HG03442 (cell line): Measurements from ENCODE around the gene FGF19.

ENCODE experiments used
- ATAC-seq: cut with Tn5 transposase; IDR thresholded peaks from one replicate; pipeline ENCODE4 v1.9.1; 2021; ENCODE audit warnings: mild to moderate bottlenecking, moderate library complexity; ENCODE audit not compliant: unreplicated experiment

The FGF19 gene

GRCh38 chr11:69657456-69657910 is 46.3 kb downstream of the FGF19 start:
- ATAC-seq, result no peak

DNA sequence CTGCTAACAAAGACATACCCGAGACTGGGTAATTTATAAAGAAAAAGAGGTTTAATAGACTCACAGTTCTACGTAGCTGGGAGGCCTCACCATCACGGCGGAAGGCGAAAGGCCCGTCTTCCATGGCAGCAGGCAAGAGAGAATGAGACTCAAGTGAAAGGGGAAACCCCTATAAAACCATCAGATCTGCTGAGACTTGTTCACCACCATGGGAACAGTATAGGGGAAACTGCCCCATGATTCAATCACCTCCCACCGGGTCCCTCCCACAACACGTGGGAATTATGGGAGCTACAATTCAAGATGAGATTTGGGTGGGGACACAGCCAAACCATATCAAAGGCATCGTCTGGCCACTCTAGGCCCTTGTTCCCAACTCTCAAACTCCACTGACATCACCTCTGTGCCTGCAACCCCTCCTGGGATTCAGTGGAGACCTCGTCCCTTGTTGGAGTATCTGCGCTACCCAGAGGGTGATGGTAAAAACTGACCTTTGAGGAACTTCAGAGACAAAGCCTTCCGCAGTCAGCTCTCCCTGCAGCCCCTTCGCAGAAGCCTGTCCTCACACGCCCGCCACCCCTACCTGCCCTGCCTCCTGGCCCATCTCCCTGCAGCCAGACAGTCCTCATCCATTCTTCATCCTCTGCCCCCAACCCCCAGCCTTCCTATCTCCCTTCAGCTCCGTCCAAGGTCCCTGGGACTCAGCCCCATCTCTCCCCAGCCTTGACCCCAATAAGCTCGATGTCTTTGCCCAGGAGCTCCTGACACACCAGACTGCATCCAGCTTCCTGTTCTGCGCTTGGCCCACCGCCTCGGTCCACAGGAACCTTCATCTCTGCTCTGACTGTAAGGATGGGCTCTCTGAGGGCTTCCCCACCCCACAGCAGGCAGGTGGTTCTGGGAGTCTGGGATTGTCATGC is 47.0 kb downstream of the FGF19 start:
- ATAC-seq, result no peak

DNA sequence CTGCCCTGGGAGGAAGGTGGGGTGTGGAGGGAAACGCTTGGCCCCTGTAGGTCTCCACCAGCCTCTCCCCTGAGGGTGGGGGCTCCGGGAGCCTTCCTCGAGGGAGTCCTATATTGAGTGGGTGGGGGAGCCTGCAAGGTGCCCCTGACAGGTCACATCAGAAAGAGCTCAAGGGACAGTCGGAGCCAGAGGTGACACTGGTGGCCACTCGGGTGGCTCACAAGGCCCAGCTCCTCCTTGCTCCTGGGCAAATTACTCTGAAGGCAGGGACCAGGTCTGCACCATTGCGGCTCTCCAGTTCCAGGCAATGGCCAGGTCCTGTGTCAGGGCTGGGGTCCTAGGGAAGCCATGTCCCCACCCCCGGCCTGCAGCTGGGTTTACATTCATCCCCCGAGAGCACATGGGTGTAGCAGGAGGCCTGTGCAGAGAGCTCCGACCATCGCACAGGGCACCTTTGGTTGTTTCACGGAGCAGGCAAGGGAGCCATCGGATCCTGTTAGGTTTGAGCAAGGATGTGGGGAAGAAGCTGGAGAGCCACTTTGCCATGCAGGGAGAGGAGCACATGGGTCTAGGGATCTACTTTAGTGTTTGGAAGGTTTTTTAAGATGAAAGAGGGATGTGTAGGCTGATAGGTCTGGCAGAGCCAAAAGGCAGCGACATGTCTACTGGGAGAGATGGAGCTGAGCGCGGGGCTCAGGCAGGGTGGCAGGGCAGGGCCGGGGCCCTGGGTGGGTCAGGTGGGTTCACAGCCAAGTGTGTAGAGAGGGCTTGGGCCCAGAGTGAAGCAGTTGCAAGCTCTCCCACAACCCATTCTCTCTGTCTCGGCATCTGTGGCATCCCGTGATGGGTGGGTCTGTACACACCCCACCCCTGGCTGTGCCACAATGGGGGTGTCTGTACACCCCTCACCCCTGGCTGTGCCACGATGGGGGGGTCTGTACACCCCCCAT is 48.1 kb downstream of the FGF19 start:
- ATAC-seq, result no peak

DNA sequence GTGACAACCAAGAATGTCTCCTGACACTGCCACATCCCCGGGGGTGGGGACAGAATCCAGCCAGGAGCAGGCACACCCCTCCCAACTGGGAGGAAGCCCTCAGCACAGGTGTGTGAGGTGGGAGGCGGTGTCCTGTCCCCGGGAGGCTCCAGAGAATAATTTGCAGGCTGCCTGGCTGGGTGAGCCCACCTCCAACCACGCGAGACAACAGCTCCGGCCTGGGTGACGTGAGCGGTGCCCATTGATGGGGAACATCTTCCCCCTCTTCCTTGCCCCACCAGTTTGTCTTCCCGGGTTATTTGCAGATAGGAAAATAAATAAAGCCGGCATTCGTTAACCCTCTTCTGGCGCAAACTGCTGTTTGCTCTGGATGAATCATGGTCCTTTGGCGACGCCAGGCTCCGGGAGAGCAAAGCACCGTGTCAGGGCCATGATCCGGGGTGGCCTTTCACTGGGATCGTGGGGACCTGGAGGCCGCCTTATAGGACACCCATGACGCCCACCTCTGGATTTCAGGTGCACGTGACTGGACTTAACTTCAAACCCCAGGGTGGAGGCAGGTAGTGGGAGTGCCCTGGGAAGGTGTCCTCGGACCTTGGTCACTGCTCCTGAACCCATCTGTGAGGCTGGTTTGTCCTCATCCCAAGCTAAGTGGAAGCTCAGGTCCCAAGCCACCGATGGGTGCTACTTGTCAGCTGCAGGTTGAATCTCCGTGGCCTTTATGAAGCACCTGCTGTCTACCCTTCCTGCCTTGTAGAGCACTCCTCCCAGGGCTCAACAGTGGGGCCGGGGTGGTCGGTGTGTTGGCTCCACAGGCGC is 49.0 kb downstream of the FGF19 start:
- no peak for ATAC-seq

DNA sequence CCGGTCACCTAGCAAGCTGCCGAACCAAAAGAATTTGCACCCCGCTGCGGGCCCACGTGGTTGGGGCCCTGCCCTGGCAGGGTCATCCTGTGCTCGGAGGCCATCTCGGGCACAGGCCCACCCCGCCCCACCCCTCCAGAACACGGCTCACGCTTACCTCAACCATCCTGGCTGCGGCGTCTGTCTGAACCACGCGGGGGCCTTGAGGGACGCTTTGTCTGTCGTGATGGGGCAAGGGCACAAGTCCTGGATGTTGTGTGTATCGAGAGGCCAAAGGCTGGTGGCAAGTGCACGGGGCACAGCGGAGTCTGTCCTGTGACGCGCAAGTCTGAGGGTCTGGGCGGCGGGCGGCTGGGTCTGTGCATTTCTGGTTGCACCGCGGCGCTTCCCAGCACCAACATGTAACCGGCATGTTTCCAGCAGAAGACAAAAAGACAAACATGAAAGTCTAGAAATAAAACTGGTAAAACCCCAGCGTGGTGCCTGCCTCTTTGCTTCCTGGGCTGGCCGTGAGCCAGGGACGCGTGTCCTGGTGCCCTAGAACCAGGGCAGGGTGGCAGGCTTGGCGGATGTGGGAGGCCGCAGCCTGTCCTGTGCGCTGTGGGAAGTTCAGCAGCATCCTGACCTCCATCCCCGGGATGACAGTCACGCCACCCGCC is 49.7 kb downstream of the FGF19 start:
- ATAC-seq, result no peak

DNA sequence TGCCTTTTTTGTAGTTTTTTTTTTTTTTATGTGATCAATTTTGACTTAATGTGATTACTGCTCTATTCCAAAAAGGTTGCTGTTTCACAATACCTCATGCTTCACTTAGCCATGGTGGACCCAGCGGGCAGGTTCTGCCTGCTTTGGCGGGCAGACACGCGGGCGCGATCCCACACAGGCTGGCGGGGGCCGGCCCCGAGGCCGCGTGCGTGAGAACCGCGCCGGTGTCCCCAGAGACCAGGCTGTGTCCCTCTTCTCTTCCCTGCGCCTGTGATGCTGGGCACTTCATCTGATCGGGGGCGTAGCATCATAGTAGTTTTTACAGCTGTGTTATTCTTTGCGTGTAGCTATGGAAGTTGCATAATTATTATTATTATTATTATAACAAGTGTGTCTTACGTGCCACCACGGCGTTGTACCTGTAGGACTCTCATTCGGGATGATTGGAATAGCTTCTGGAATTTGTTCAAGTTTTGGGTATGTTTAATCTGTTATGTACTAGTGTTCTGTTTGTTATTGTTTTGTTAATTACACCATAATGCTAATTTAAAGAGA is 50.3 kb downstream of the FGF19 start:
- ATAC-seq, result no peak

GRCh38 chr11:69652999-69653398 is 50.8 kb downstream of the FGF19 start:
- ATAC-seq, result no peak

- ATAC-seq, result no peak
Observed at GRCh38 chr11:69651834-69652620, 51.8 kb downstream of the FGF19 start.

DNA sequence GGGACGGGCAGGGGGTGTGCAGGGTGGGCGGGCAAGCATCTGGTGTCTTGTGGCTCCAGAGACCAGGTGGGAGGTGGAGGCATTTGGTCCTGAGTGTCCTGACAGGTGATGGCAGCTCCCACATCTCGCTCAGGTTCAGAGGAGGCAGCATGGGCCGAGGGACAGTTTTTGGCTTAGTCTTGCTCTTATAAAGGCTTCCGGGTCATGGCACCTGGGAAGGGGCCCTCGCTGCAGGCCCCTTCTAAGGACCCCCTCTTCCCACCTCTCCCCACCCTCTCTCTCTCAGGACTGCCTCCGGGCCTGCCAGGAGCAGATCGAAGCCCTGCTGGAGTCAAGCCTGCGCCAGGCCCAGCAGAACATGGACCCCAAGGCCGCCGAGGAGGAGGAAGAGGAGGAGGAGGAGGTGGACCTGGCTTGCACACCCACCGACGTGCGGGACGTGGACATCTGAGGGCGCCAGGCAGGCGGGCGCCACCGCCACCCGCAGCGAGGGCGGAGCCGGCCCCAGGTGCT is 52.9 kb downstream of the FGF19 start:
- ATAC-seq, result no peak

DNA sequence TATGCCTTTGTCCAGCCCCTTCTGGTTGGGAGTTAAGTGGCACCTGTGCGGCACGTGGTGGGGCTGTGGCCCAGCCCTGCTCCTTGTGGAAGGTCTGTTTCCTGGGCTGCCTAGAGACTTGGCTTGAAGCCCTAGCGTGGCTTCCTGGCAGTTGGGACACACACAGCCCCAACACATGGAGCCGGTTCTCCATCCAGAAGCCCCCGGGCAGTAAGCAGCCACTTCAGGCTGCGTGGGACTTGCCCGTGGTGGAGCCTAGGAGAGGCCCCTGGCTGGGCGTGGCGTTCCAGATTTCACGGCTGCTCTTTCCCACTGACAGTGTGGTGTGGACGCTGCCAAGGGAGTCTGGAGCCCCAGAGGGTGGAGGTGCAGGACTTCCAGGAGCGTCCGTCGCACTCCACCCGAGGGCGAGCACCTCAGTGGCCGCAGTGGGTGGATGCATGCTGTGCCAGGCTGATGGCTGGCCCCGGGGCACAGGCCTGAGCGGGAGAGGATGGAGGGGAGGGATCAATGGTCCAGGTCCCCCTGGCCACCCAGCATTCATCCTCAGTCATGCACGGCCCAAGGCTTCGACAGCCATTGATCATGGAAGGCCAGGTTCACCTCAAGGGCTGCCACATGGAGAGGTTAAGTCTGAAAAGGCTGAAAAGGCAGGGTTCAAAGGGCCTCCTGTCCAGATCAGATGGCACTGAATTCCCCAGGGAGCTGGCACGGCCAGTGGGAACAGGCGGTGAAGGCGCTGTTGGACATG is 53.6 kb downstream of the FGF19 start:
- no peak for ATAC-seq

- no peak for ATAC-seq
Observed at GRCh38 chr11:69649576-69649900, 54.3 kb downstream of the FGF19 start.

DNA sequence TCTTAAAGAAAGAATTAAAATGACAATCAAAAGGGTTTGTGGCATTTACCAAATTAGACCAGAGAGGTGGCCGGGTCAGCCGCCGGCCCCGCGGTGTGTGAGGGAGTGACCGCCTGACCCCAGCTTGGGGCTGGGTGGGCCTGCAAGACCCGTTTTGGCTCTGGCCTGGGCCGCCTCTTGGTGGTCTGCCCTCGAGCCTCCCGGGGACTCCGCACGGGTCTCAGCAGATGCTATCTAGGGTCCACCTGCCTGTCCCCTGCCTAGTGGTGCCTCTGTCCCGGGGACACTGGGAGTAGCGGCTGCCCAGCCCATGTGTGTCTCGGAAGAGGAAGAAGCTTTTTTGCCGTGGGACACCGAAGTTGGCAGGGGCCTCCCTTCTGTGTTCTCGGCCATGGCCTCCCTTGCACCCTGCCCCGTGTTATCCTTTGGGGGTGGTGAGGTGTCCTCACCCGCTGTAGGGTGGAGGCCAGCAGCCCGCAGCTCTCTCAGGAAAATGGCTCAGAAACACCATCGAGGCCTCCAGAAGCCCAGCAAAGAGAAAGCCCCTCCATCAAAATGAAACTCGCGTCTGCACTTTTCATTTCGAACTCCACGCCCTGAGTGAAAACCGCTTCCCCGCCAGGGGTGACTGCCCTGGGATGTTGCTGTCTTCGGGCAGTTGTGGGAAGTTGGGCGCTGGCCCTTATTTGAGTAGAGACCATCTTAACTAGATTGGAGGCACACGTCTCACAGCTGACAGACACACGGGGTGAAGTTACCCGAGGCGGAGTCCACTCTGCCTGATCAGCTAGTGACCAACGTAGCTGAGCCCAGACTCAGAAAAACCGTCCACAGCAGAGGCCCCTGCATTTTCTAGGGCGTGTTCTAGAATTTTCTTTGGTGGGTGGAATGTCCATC is 54.9 kb downstream of the FGF19 start:
- no peak for ATAC-seq
